ENCODE data around the gene SSNA1. TPM values are rescaled to one million over a fixed set of nuclear protein-coding genes. Genes with fewer than 3 reads are reported as not detected.

Gene SSNA1
- polyA plus RNA-seq, 1 experiment, result 35.0 TPM

- TF ChIP-seq CTCF (IDR thresholded peaks at IDR 0.05; ENCODE audit: low read depth, low read length), result no peak
- CTCF ChIA-PET, result no interaction called here
- peaks cover 51% of the 10 kb centered on the region for H3K27me3 ChIP-seq (ENCODE audit: control insufficient read depth, insufficient read depth, low read length)
- H3K4me3 ChIP-seq (ENCODE audit: low read depth, low read length), result no peak overlapping the region
- POLR2A ChIA-PET, result no interaction called here
- no peak for DNase-seq (ENCODE audit: low read depth, low spot score)
- H3K27ac ChIP-seq (ENCODE audit: low read depth, low read length), result no peak overlapping the region
- no peaks in the 10 kb centered on the region; the same call in 1 of the 2 replicates for H3K9me3 ChIP-seq (ENCODE audit: control insufficient read depth, insufficient read depth, low read length)
Observed at GRCh38 chr9:137141050-137141810, 47.2 kb upstream of the SSNA1 start.

GRCh38 chr9:137141976-137142936 lies 46.2 kb upstream of the SSNA1 start:
- no peak for DNase-seq (ENCODE audit: low read depth, low spot score)
- H3K27me3 ChIP-seq (ENCODE audit: control insufficient read depth, insufficient read depth, low read length), result peaks cover 41% of the 10 kb centered on the region
- no peak overlapping the region for H3K4me3 ChIP-seq (ENCODE audit: low read depth, low read length)
- ChIA-PET POLR2A (no interaction called here), CTCF (no interaction called here)
- no peak overlapping the region for H3K27ac ChIP-seq (ENCODE audit: low read depth, low read length)
- no peak for TF ChIP-seq CTCF (IDR thresholded peaks at IDR 0.05; ENCODE audit: low read depth, low read length)
- H3K9me3 ChIP-seq (ENCODE audit: control insufficient read depth, insufficient read depth, low read length), result no peaks in the 10 kb centered on the region; the same call in 1 of the 2 replicates

- POLR2A ChIA-PET, result no interaction called here
- CTCF ChIA-PET, result no interaction called here
- TF ChIP-seq CTCF (IDR thresholded peaks at IDR 0.05; ENCODE audit: low read depth, low read length), result no peak
- DNase-seq (ENCODE audit: low read depth, low spot score), result no peak
- H3K9me3 ChIP-seq (ENCODE audit: control insufficient read depth, insufficient read depth, low read length), result no peaks in the 10 kb centered on the region; the same call in 1 of the 2 replicates
- peaks cover 37% of the 10 kb centered on the region for H3K27me3 ChIP-seq (ENCODE audit: control insufficient read depth, insufficient read depth, low read length)
- no peak overlapping the region for H3K4me3 ChIP-seq (ENCODE audit: low read depth, low read length)
- no peak overlapping the region for H3K27ac ChIP-seq (ENCODE audit: low read depth, low read length)
Observed at GRCh38 chr9:137143459-137143858, 45.0 kb upstream of the SSNA1 start.

DNA sequence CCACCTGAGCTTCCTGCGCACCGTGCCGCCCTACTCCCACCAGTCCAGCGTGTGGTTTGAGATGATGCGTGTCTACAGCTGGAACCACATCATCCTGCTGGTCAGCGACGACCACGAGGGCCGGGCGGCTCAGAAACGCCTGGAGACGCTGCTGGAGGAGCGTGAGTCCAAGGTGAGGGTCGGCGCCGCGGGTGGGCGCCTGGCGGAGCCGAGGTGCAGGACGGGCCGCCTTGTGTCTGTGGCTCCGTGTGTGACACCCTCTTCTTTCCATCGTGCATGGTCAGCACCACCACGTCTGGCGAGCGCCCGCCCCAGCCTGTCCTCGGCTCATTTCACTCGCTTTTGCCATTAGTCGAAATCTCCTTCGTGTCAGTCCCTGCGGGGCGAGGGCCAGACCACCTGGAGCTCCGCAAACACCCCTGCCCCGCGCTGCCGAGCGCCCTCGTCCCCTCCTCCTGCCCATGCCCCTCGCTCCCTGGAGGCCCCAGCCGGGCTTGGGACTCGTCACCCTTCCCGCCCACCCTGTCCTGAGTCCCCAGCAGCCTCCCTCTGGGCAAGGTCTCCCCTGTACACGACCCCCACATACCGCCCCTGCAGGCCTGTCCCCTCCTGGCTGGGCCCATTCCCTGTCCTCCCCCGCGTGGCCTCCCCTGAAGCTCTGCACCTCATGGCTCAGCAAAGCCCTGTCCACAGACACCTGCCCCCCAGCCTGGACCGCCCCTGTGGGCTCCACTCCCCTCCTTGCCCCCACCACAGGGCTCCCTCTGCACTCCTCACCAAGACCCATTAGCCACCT lies 42.5 kb upstream of the SSNA1 start:
- CTCF ChIA-PET, result no interaction called here

More for the DNA sequence above, 42.5 kb upstream of the SSNA1 start:
- no peak for DNase-seq (ENCODE audit: low read depth, low spot score)
- no peak for TF ChIP-seq CTCF (IDR thresholded peaks at IDR 0.05; ENCODE audit: low read depth, low read length)
- Histone ChIP-seq H3K27me3 (ENCODE audit: control insufficient read depth, insufficient read depth, low read length) (peaks cover 20% of the 10 kb centered on the region), H3K27ac (ENCODE audit: low read depth, low read length) (no peak overlapping the region), H3K9me3 (ENCODE audit: control insufficient read depth, insufficient read depth, low read length) (peaks cover 8% of the 10 kb centered on the region; the same call in 1 of the 2 replicates), H3K4me3 (ENCODE audit: low read depth, low read length) (no peak overlapping the region)
- POLR2A ChIA-PET, result no interaction called here
